ENCODE measurements around the gene ATRN.
"Not testable (repeated sequence)": the region's sequence is repeated elsewhere in the genome, so short reads cannot be mapped to it uniquely, and the experiment has no call there.

ATRN gene

DNA sequence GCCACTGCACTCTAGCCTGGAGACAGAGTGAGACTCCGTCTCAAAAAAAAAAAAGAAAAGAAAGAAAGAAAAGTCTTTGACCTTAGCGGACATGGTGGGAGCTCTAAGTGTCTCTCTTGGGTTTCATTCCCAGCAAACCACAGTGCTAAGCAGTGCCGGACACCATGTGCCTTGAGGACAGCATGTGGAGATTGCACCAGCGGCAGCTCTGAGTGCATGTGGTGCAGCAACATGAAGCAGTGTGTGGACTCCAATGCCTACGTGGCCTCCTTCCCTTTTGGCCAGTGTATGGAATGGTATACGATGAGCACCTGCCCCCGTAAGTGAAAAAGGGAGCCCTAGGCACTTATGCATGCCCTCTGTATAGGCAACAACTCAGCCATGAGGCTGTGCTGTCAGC lies 112.9 kb downstream of the ATRN start:
- H3K4me1 ChIP-seq (ENCODE audit: control insufficient read depth in 2 of 2, insufficient read depth in 2 of 2, low read length in 2 of 2), result no peaks in the 10 kb centered on the region
- no peaks in the 10 kb centered on the region for H3K9me3 ChIP-seq (ENCODE audit: control insufficient read depth in 2 of 2, low read length in 2 of 2)
- H3K27me3 ChIP-seq (ENCODE audit: control insufficient read depth in 2 of 2, insufficient read depth in 2 of 2, low read length in 2 of 2), result no peaks in the 10 kb centered on the region
- no peak overlapping the region for H3K27ac ChIP-seq (ENCODE audit: low read depth in 2 of 2, low read length in 2 of 2)
- peaks cover 16 to 29% of the 10 kb centered on the region in 2 donors for H3K36me3 ChIP-seq (ENCODE audit: control insufficient read depth in 2 of 2, insufficient read depth in 2 of 2, low read length in 2 of 2)
- no peak overlapping the region for H3K9ac ChIP-seq (ENCODE audit: low read depth in 1 of 2, low read length in 2 of 2)
- no peak overlapping the region for H3K4me3 ChIP-seq (ENCODE audit: low read length in 2 of 2)

DNA sequence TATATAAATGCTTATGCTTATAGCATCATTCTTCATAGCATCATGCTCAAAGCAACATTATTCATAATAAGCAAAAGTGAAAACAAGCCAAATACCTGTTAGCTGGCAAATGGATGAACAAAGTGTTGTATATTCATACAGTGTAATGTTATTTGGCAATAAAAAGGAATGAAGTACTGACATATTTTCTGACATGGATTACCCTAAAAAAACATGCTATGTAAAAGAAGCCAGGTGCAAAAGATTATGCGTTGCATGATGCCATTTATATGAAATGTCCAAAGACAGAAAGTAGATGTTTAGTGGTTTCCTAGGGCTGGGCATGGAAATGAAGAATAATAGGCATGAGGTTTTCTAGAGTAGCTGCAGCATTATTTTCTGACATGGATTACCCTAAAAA lies 115.3 kb downstream of the ATRN start:
- Histone ChIP-seq H3K4me3 (ENCODE audit: low read length in 2 of 2) (no peak overlapping the region), H3K9ac (ENCODE audit: low read depth in 1 of 2, low read length in 2 of 2) (no peak overlapping the region), H3K27me3 (ENCODE audit: control insufficient read depth in 2 of 2, insufficient read depth in 2 of 2, low read length in 2 of 2) (no peaks in the 10 kb centered on the region), H3K9me3 (ENCODE audit: control insufficient read depth in 2 of 2, low read length in 2 of 2) (no peaks in the 10 kb centered on the region), H3K36me3 (ENCODE audit: control insufficient read depth in 2 of 2, insufficient read depth in 2 of 2, low read length in 2 of 2) (peaks cover 15 to 29% of the 10 kb centered on the region in 2 donors), H3K27ac (ENCODE audit: low read depth in 2 of 2, low read length in 2 of 2) (no peak overlapping the region), H3K4me1 (ENCODE audit: control insufficient read depth in 2 of 2, insufficient read depth in 2 of 2, low read length in 2 of 2) (no peaks in the 10 kb centered on the region)

DNA sequence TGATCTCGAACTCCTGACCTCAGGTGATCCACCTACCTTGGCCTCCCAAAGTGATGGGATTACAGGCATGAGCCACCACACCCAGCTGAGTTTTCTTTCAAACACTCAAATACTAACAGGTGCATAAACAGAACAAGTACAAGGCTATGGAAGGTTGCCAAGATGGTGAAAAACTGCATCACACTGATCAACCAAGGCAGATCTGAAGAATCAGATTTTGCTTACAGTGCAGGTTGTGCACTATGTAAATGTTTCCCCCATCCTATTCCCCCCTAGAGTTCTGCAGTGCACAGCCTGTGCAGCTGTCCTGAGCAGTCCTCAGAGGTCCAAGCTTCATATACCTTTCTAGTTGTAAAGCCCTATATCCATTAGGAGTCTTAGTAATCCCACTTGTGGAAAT lies 119.3 kb downstream of the ATRN start:
- Histone ChIP-seq H3K27ac (ENCODE audit: low read depth in 2 of 2, low read length in 2 of 2) (no peak overlapping the region), H3K4me3 (ENCODE audit: low read length in 2 of 2) (no peak overlapping the region), H3K36me3 (ENCODE audit: control insufficient read depth in 2 of 2, insufficient read depth in 2 of 2, low read length in 2 of 2) (peaks cover 30 to 35% of the 10 kb centered on the region in 2 donors), H3K9ac (ENCODE audit: low read depth in 1 of 2, low read length in 2 of 2) (no peak overlapping the region), H3K27me3 (ENCODE audit: control insufficient read depth in 2 of 2, insufficient read depth in 2 of 2, low read length in 2 of 2) (no peaks in the 10 kb centered on the region), H3K4me1 (ENCODE audit: control insufficient read depth in 2 of 2, insufficient read depth in 2 of 2, low read length in 2 of 2) (no peaks in the 10 kb centered on the region), H3K9me3 (ENCODE audit: control insufficient read depth in 2 of 2, low read length in 2 of 2) (no peaks in the 10 kb centered on the region)

DNA sequence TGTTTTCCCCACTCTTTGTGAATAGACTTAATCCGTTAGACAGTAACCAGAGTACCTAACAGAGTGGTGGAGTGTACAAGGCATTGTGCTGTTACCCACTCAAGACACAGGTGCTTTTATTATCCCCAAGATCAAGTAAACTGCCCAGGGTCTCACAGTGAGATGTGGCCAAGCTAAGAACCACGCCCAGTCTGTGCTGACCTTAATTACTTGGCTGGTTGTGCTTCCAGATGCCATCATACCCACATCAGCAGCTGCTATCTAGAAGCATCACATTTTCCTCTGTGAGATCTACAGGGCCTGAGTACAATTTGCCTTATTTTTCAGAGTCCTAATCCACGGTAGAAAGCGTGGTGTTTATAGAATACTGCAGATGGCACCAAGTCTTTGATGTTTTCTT lies 122.1 kb downstream of the ATRN start:
- Histone ChIP-seq H3K27ac (ENCODE audit: low read depth in 2 of 2, low read length in 2 of 2) (no peak overlapping the region), H3K36me3 (ENCODE audit: control insufficient read depth in 2 of 2, insufficient read depth in 2 of 2, low read length in 2 of 2) (peaks cover 39 to 42% of the 10 kb centered on the region in 2 donors), H3K9ac (ENCODE audit: low read depth in 1 of 2, low read length in 2 of 2) (no peak overlapping the region), H3K27me3 (ENCODE audit: control insufficient read depth in 2 of 2, insufficient read depth in 2 of 2, low read length in 2 of 2) (no peaks in the 10 kb centered on the region), H3K4me1 (ENCODE audit: control insufficient read depth in 2 of 2, insufficient read depth in 2 of 2, low read length in 2 of 2) (no peaks in the 10 kb centered on the region), H3K9me3 (ENCODE audit: control insufficient read depth in 2 of 2, low read length in 2 of 2) (no peaks in the 10 kb centered on the region), H3K4me3 (ENCODE audit: low read length in 2 of 2) (no peak overlapping the region)

DNA sequence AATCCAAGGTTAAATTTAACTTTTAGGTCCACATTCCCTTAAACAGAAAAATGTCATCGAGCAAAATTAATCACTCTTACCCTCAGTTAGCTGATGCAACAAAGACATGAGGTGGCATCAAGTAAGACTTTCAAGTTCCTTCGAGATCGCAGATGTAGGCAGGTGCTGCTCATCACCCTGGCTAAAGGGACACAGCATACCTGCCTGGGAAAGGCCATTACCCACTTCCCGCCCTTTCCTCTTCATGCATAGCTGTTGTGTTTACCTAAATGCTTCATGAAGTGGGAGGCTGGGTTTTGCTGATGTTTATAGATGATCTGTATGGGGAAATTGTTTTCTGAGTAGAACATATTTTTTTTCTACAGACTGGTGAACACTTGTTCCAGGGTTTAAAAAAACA lies 124.7 kb downstream of the ATRN start:
- H3K27me3 ChIP-seq (ENCODE audit: control insufficient read depth in 2 of 2, insufficient read depth in 2 of 2, low read length in 2 of 2), result no peaks in the 10 kb centered on the region
- no peaks in the 10 kb centered on the region for H3K9me3 ChIP-seq (ENCODE audit: control insufficient read depth in 2 of 2, low read length in 2 of 2)
- H3K36me3 ChIP-seq (ENCODE audit: control insufficient read depth in 2 of 2, insufficient read depth in 2 of 2, low read length in 2 of 2), result peaks cover 39 to 49% of the 10 kb centered on the region in 2 donors

DNA sequence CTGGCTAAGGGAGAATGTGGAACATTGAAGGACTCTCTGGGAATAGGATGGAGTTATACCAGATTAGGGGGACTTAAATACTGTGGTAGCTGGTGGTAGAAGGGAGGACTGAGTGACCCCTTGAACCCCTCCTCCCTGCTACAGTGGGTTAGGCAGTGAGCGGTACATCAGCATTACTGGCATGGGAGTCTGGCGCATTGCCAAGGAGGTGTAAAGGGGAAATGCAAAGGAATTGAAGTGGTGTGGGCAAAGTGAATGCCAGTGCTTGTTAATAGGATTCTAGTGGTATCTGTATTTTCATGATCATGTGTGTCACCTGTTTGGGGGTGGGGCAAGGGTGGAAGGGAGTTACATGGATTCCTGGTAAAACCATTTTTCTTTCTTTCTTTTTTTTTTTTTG lies 132.3 kb downstream of the ATRN start:
- Histone ChIP-seq H3K4me3 (ENCODE audit: low read length in 2 of 2) (no peak overlapping the region), H3K27ac (ENCODE audit: low read depth in 2 of 2, low read length in 2 of 2) (no peak overlapping the region), H3K36me3 (ENCODE audit: control insufficient read depth in 2 of 2, insufficient read depth in 2 of 2, low read length in 2 of 2) (peaks cover 20 to 22% of the 10 kb centered on the region in 2 donors), H3K4me1 (ENCODE audit: control insufficient read depth in 2 of 2, insufficient read depth in 2 of 2, low read length in 2 of 2) (no peaks in the 10 kb centered on the region), H3K27me3 (ENCODE audit: control insufficient read depth in 2 of 2, insufficient read depth in 2 of 2, low read length in 2 of 2) (no peaks in the 10 kb centered on the region), H3K9me3 (ENCODE audit: control insufficient read depth in 2 of 2, low read length in 2 of 2) (no peaks in the 10 kb centered on the region), H3K9ac (ENCODE audit: low read depth in 1 of 2, low read length in 2 of 2) (no peak overlapping the region)

More for the DNA sequence above, 124.7 kb downstream of the ATRN start:
- Histone ChIP-seq H3K9ac (ENCODE audit: low read depth in 1 of 2, low read length in 2 of 2) (no peak overlapping the region), H3K4me3 (ENCODE audit: low read length in 2 of 2) (no peak overlapping the region), H3K4me1 (ENCODE audit: control insufficient read depth in 2 of 2, insufficient read depth in 2 of 2, low read length in 2 of 2) (no peaks in the 10 kb centered on the region), H3K27ac (ENCODE audit: low read depth in 2 of 2, low read length in 2 of 2) (no peak overlapping the region)

DNA sequence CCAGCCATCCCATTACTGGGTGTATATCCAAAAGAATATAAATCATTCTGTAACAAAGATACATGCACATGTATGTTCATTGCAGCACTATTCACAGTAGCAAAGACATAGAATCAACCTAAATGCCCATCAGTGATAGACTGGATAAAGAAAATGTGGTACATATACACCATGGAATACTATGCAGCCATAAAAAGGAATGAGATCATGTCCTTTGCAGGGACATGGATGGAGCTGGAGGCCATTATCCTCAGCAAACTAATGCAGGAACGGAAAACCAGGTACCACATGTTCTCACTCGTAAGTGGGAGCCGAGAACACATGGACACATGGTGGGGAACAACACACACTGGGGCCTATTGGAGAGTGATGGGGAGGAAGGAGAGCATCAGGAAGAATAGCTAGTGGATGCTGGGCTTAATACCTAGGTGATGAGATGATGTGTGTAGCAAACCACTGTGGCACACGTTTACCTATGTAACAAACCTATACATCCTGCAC lies 134.6 kb downstream of the ATRN start:
- H3K4me1 ChIP-seq (ENCODE audit: control insufficient read depth in 2 of 2, insufficient read depth in 2 of 2, low read length in 2 of 2); H3K4me3 ChIP-seq (ENCODE audit: low read length in 2 of 2); H3K9ac ChIP-seq (ENCODE audit: low read depth in 1 of 2, low read length in 2 of 2); H3K9me3 ChIP-seq (ENCODE audit: control insufficient read depth in 2 of 2, low read length in 2 of 2); H3K27ac ChIP-seq (ENCODE audit: low read depth in 2 of 2, low read length in 2 of 2); H3K27me3 ChIP-seq (ENCODE audit: control insufficient read depth in 2 of 2, insufficient read depth in 2 of 2, low read length in 2 of 2): not testable (repeated sequence)
- peaks cover 17 to 20% of the 10 kb centered on the region in 2 donors for H3K36me3 ChIP-seq (ENCODE audit: control insufficient read depth in 2 of 2, insufficient read depth in 2 of 2, low read length in 2 of 2)

DNA sequence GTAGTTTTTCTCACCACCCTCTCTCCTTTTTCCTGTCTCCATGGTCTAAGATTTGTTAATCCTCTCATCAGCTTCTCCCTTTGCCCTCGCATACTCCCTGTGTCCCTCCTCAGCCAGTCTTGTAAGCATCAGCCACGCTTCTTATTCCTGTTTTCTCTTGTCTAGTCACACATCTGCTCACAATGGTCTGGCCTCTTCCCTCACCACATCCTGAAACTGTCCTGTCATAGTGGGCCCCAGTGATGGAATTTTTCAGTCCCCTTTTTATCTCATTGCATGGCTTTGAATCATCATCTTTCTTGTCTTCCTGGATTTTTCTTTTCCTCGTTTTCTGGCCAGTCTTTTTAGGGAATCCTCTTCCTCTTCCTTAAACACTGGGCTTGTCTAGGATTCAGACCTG lies 135.2 kb downstream of the ATRN start:
- Histone ChIP-seq H3K4me1 (ENCODE audit: control insufficient read depth in 2 of 2, insufficient read depth in 2 of 2, low read length in 2 of 2) (no peaks in the 10 kb centered on the region), H3K4me3 (ENCODE audit: low read length in 2 of 2) (no peak overlapping the region), H3K27ac (ENCODE audit: low read depth in 2 of 2, low read length in 2 of 2) (no peak overlapping the region), H3K36me3 (ENCODE audit: control insufficient read depth in 2 of 2, insufficient read depth in 2 of 2, low read length in 2 of 2) (peaks cover 15 to 17% of the 10 kb centered on the region in 2 donors), H3K9ac (ENCODE audit: low read depth in 1 of 2, low read length in 2 of 2) (no peak overlapping the region), H3K9me3 (ENCODE audit: control insufficient read depth in 2 of 2, low read length in 2 of 2) (no peaks in the 10 kb centered on the region), H3K27me3 (ENCODE audit: control insufficient read depth in 2 of 2, insufficient read depth in 2 of 2, low read length in 2 of 2) (no peaks in the 10 kb centered on the region)

DNA sequence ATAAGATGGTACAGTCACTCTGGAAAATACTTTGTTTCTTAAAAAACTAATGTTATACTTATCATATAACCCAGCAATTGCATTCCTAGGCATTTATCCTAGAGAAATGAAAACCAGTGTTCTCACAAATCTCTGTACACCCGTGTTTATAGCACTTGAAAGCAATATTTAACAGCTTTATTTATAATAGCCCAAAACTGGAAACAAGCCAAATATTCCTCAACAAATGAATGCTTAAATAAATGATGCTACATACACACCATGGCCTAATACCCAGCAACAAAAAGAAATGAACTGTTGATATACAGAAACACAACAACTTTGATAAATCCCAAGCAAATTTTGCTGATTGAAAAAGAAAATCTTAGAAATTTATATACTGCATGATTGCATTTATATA lies 141.1 kb downstream of the ATRN start:
- no peak overlapping the region for H3K27ac ChIP-seq (ENCODE audit: low read depth in 2 of 2, low read length in 2 of 2)
- H3K4me1 ChIP-seq (ENCODE audit: control insufficient read depth in 2 of 2, insufficient read depth in 2 of 2, low read length in 2 of 2), result no peaks in the 10 kb centered on the region
- H3K9ac ChIP-seq (ENCODE audit: low read depth in 1 of 2, low read length in 2 of 2), result no peak overlapping the region
- H3K4me3 ChIP-seq (ENCODE audit: low read length in 2 of 2), result no peak overlapping the region
- H3K36me3 ChIP-seq (ENCODE audit: control insufficient read depth in 2 of 2, insufficient read depth in 2 of 2, low read length in 2 of 2), result no peaks in the 10 kb centered on the region
- no peaks in the 10 kb centered on the region for H3K9me3 ChIP-seq (ENCODE audit: control insufficient read depth in 2 of 2, low read length in 2 of 2)
- no peaks in the 10 kb centered on the region for H3K27me3 ChIP-seq (ENCODE audit: control insufficient read depth in 2 of 2, insufficient read depth in 2 of 2, low read length in 2 of 2)

DNA sequence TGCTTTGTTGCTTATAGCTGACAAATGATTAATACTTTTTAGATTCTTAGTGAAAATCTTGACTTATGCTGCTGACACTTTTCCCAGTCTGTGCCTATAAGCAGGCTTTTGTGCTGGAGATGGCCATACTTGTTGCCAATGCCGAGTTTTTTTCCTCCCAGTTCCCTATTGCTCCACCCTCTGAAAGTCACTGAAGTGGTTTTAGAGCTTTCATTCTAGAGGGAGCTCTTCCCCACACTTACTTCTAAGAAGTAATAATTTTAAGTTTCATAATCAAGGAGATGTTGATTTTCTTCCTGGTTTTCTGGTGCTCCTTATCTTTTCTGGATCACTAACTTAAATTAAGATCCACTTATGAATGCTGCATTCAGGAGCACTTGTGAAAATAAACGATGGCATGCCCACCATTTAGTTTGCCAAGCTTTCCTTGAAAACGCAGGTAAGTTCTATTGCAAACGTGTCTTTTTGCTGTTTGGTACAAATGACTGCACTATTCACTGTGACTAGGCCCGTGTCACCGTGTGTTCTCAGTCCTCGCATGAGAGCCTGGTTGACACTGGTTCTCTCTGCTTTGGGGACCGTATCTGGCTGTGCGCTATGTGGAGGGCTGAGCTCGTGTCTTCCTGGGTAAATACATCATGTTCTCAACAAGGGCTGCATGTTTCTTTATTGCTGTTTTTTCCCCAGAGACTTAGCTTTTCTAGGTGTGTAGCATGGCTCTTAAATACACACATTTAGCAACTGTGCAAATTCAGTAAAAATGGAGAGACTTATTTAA lies 142.2 kb downstream of the ATRN start:
- H3K27me3 ChIP-seq (ENCODE audit: control insufficient read depth in 2 of 2, insufficient read depth in 2 of 2, low read length in 2 of 2), result no peaks in the 10 kb centered on the region
- no peaks in the 10 kb centered on the region for H3K9me3 ChIP-seq (ENCODE audit: control insufficient read depth in 2 of 2, low read length in 2 of 2)
- H3K27ac ChIP-seq (ENCODE audit: low read depth in 2 of 2, low read length in 2 of 2), result no peak overlapping the region
- no peaks in the 10 kb centered on the region for H3K4me1 ChIP-seq (ENCODE audit: control insufficient read depth in 2 of 2, insufficient read depth in 2 of 2, low read length in 2 of 2)
- H3K4me3 ChIP-seq (ENCODE audit: low read length in 2 of 2), result no peak overlapping the region
- no peak overlapping the region for H3K9ac ChIP-seq (ENCODE audit: low read depth in 1 of 2, low read length in 2 of 2)
- H3K36me3 ChIP-seq (ENCODE audit: control insufficient read depth in 2 of 2, insufficient read depth in 2 of 2, low read length in 2 of 2), result no peaks in the 10 kb centered on the region
